ENCODE results near the gene SPATC1L. TPM values are rescaled to one million over a fixed set of nuclear protein-coding genes. Genes with fewer than 3 reads are reported as not detected.

The SPATC1L gene
- polyA plus RNA-seq, 1 donor from 2014 or later, result 15.0 TPM

DNA sequence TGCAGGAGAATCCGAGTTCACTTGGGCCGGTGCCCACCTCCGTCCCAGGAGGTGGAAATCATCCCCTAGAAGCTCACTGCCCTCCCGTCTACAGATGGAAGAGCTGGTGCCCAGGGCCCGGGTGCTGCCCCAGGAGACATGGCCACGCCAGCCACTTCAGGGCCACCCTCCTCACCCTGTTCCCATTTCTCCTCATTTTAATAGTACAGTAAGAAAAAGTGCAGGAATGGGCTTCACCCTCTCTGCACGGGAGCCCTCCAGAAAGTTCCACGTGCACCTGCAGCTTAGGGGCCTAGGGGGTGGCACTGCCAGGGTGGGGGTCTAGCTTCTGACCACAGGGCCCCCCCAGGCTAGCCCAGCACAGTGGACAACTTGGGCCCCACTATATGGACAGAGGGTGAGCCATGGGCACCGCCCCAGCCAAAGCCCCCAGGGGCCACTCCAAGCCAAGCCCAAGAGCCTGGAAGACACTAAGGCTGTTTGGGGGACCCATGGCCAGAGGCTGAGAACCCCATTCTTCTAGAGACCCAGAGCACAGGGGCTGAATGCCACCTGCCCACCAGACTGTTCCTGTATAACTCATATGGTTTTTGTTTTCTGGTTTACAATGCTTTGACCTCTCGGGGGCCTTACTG lies 25.5 kb downstream of the SPATC1L start:
- Mint-ChIP-seq H3K4me1 (peaks cover 0 to 1% (median 0%) of the 10 kb centered on the region in 3 donors), H3K27ac (no peak overlapping the region), H3K9me3 (no peaks in the 10 kb centered on the region), H3K36me3 (peaks cover 3% of the 10 kb centered on the region), H3K27me3 (peaks cover 3% of the 10 kb centered on the region), H3K4me3 (no peak overlapping the region)

DNA sequence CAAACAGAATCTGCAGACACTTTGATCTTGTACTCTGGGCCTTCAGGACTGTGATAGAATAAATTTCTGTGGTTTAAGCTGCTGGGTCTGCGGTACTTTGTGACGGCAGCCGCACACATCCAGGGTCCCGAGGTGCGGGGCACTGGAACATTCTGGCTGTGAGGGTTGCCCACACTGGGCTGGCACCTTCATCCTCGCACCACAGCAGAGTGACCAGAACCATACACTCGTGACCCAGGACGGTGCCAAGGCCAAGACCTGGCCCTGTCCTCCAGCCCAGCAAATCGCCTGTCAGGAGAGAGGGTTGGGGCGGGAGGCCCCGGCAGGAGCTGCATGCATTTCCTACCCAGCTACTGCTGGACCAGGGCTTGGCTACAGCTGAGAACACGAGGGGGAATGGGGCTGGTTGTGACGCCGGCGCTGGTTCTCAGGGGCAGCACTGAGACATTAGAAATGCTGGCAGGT lies 26.2 kb downstream of the SPATC1L start:
- Mint-ChIP-seq H3K4me3 (no peak overlapping the region), H3K9me3 (no peaks in the 10 kb centered on the region), H3K36me3 (peaks cover 3% of the 10 kb centered on the region), H3K27me3 (peaks cover 3% of the 10 kb centered on the region), H3K4me1 (peaks cover 0 to 1% (median 0%) of the 10 kb centered on the region in 3 donors), H3K27ac (no peak overlapping the region)

DNA sequence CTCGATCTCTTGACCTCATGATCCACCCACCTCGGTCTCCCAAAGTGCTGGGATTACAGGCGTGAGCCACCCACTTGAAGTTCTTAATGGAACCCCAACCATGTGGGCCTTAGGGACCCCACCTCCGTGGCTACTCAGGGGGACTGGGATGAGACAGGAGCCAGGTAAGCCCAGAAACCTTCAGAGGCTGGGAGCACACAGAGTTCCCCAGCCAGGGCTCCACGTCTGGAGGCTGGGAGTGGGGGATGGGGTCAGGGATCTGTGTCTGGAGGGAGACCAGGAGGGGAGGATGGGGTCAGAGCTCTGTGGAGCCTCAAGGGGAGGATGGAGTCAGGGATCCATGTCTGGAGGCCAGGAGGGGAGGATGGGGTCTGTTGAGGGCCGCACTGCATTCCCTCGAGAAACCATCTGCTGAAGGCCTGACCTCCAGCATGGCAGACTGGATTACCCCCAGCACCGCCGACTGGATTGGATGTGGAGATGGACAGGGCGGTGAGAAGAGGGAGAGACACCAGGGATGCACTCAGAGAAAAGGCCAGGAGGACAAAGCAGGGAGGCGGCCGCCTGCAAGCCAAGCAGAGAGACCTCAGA lies 26.8 kb downstream of the SPATC1L start:
- H3K27ac Mint-ChIP-seq, result no peak overlapping the region
- peaks cover 2% of the 10 kb centered on the region for H3K36me3 Mint-ChIP-seq
- H3K4me3 Mint-ChIP-seq, result no peak overlapping the region
- peaks cover 0 to 1% (median 0%) of the 10 kb centered on the region in 3 donors for H3K4me1 Mint-ChIP-seq
- H3K9me3 Mint-ChIP-seq, result no peaks in the 10 kb centered on the region
- peaks cover 1% of the 10 kb centered on the region for H3K27me3 Mint-ChIP-seq

DNA sequence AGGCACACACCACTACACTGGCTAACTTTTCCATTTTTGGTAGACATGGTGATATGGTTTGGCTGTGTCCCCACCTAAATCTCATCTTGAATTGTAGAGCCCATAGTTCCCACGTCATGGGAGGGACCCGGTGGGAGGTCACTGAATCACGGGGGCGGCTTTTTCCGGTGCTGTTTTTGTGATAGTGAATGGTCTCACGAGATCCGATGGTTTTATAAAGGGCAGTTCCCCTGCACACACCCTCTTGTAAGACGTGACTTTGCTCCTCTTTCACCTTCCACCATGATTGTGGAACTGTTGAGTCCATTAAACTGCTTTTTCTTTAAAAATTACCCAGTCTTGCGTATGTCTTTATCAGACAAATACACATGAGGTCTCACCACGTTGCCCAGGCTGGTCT lies 27.6 kb downstream of the SPATC1L start:
- Mint-ChIP-seq H3K27ac (no peak overlapping the region), H3K9me3 (no peaks in the 10 kb centered on the region), H3K4me3 (no peak overlapping the region), H3K4me1 (peaks cover 0 to 1% (median 0%) of the 10 kb centered on the region in 3 donors), H3K36me3 (peaks cover 2% of the 10 kb centered on the region), H3K27me3 (peaks cover 3% of the 10 kb centered on the region)

DNA sequence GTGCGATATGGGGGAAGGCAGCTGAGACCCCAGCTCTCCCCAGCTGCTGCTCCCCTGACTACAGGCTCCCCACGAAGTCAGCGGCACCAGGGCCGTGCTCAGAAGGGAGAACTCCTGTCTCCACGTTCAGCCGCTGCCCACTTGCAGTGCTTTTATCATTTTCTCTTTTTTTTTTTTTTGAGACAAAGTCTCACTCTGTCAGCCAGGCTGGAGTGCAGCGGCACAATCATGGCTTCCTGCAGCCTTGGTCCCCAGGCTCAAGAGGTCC lies 27.9 kb downstream of the SPATC1L start:
- H3K9me3 Mint-ChIP-seq, result no peaks in the 10 kb centered on the region
- H3K27me3 Mint-ChIP-seq, result peaks cover 3% of the 10 kb centered on the region
- no peak overlapping the region for H3K27ac Mint-ChIP-seq
- peaks cover 0 to 1% (median 0%) of the 10 kb centered on the region in 3 donors for H3K4me1 Mint-ChIP-seq
- peaks cover 2% of the 10 kb centered on the region for H3K36me3 Mint-ChIP-seq
- H3K4me3 Mint-ChIP-seq, result no peak overlapping the region

DNA sequence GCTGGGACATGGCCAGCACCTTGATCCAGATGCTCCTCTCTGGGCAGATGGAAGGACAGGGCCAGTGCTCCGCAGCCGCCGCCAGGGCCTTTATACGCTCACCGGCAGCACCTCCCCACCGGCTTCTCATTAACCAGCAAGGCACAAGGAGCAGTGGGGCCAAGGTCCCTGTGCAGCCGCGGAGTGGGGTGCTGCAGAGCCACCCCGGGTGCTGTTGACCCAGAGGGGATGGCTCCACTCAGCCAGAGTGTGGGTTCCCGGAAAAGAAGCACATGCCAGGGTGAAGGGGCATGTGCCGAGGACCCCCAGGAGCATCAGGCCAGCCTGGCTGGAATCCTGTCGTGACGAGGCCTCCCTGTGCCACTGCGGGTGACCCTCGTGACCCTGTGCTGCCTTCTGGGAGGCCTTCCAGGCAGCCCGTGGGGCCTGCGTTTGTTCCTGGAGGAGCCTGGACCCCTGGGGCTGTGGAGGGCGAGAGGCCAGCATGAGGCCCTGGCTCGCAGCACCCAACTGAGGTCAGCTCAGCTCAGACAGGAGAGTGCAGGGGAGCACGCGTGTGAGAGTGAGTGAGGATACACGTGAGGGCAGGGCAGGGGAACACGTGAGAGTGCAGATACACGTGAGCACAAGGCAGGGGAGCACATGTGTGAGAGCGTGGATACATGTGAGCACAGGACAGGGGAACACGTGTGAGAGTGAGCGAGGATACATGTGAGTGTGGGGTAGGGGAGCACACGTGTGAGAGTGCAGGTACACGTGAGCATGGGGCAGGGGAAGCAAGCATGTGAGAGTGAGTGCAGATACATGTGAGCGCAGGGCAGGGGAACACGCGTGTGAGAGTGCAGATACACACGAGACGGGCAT lies 28.5 kb downstream of the SPATC1L start, which contains the start of gene FTCD:
TSS of gene FTCD (minus strand) at position 66 of the 864 bp plus-strand sequence. CDS start at position 10, 56 bp downstream.
- H3K27ac Mint-ChIP-seq, result no peak within 1 kb of the TSS
- no peak within 1 kb of the TSS for H3K4me3 Mint-ChIP-seq
- H3K36me3 Mint-ChIP-seq, result peaks cover 2% of the 10 kb centered on the region
- H3K27me3 Mint-ChIP-seq, result peaks cover 3% of the 10 kb centered on the region
- no peaks in the 10 kb centered on the region for H3K9me3 Mint-ChIP-seq
- peaks cover 0 to 1% (median 0%) of the 10 kb centered on the region in 3 donors for H3K4me1 Mint-ChIP-seq

DNA sequence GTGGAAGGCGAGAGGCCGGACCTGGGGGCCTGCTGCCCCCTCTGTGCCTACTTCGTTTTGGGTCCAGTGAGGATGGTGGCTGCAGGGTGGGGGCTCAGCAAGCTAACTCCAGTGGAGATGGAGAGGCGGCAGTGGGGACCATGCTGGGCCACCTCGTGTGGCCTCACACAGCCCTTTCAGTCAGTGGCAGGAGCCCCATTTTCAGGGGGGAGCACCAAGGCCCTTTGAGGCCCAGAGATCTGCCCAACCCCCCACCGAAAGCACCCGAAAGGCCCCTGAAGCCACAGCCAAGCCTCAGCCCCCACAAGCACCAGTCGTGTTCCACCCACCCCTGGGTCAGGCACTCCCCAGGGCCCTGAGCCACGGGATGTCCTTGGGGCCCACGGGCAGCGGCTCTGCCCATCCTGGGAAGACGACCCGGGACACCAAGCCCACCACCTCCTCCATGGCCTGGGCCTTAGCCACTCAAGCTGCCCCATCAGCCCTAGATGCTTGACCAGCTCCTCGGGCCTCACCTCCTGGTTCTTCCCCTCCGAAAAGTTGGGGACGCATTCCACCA lies 29.2 kb downstream of the SPATC1L start:
- peaks cover 0 to 1% (median 0%) of the 10 kb centered on the region in 3 donors for H3K4me1 Mint-ChIP-seq
- H3K9me3 Mint-ChIP-seq, result no peaks in the 10 kb centered on the region
- no peak overlapping the region for H3K4me3 Mint-ChIP-seq
- peaks cover 3% of the 10 kb centered on the region for H3K27me3 Mint-ChIP-seq
- peaks cover 2% of the 10 kb centered on the region for H3K36me3 Mint-ChIP-seq
- H3K27ac Mint-ChIP-seq, result no peak overlapping the region

DNA sequence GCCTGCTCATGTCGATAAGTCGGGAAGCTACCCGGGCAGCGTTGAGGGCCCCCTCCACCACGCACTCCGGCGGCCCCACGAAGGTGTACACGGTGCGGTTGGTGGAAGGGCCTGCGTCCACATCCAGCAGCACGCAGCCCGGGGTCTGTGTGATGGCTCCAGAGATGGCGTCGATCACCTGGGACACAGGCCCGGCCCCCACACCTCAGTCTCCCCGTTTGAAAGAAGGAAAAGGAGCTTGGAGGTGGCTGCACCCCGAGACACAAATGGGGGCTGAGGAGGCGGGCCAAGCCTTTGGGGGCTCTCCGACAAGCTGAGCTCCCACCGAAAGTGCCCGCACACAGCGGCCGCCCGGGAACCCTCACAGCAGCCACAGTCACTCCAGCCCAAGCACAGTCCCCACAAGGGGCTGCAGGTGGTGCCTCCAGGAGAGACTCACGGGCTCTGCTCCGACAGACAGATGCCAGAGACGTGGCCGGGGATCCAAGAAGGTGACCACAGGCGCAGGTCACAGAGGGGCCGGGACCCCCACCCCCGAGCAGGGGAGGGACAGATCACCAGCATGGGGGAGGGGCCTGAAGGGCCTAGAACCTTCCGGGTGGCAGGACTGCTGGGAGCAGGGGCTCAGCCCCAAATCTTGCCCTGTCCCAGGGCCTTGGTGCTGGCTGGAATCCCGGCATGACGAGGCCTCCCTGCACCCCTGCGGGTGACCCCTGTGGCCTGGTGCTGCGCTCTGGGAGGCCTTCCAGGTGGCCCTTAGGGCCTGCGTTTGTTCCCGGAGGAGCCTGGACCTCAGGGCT lies 29.9 kb downstream of the SPATC1L start:
- H3K4me1 Mint-ChIP-seq, result peaks cover 0 to 1% (median 0%) of the 10 kb centered on the region in 3 donors
- H3K36me3 Mint-ChIP-seq, result peaks cover 2% of the 10 kb centered on the region

DNA sequence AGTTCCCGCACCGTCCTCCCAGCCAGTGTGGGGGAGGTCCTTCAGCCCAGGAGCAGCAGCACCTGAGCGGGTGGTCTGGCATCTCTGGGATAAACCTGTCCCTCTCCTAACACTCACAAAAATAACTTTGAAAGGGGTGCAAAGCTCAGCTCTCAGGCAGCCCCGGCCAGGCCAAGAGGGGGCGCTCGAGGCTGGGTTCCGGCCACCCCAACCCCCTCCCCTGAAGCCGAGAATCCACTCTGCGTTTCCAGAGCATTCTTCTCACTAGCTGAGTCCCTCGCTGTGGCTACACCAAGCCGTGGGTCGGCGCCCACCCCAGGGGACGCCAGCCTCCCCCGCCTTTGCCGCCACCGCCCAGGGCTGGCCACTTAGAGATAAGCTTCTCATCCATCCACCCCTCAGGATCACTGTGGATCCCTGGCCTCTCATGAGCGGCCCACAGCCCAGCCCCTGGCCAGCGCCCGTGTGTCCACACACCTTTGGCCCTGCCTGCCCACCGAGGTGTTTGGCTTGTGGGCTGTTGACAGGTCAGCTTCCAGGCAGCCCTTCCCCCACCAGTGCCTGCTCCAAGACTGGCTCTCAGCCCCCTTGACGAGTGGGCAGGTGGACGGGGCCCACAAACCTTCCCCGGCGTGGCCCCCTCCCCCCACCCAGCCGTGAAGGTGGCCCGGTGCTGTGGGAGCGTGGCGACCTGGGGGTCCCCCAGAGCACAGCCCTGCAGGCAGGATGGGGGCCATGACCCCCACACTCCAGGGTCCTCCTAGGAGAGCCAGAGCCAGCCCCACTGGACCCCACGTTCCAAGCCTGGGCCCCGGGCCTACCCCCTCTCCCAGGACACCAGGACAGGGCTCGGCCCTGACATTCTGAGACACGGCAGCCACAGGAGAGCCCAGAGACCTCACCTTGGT lies 30.8 kb downstream of the SPATC1L start:
- H3K4me3 Mint-ChIP-seq, result no peak overlapping the region
- H3K27me3 Mint-ChIP-seq, result peaks cover 3% of the 10 kb centered on the region
- H3K9me3 Mint-ChIP-seq, result no peaks in the 10 kb centered on the region
- peaks cover 0 to 1% (median 0%) of the 10 kb centered on the region in 3 donors for H3K4me1 Mint-ChIP-seq
- H3K27ac Mint-ChIP-seq, result no peak overlapping the region
- peaks cover 2% of the 10 kb centered on the region for H3K36me3 Mint-ChIP-seq

More for the DNA sequence above, 29.9 kb downstream of the SPATC1L start:
- Mint-ChIP-seq H3K9me3 (no peaks in the 10 kb centered on the region), H3K27ac (no peak overlapping the region), H3K4me3 (no peak overlapping the region), H3K27me3 (peaks cover 3% of the 10 kb centered on the region)

DNA sequence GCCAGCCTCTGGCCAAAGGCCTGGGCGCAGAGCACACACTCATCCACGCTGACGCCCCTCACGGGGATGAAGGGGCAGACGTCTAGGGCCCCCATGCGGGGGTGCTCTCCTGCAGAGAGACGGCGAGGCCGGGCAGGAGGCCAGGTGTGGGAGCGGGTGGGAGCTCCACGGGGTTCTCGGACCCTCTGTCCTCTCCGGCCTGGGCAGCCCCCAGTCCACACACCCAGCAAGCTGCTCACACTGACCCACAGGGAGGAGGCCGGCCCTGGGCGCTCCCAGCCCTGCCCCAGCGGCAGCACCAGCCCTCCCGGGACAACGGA lies 31.4 kb downstream of the SPATC1L start:
- Mint-ChIP-seq H3K27ac (no peak overlapping the region), H3K4me3 (no peak overlapping the region), H3K36me3 (peaks cover 2% of the 10 kb centered on the region), H3K4me1 (peaks cover 0 to 1% (median 0%) of the 10 kb centered on the region in 3 donors), H3K9me3 (no peaks in the 10 kb centered on the region), H3K27me3 (peaks cover 3% of the 10 kb centered on the region)

DNA sequence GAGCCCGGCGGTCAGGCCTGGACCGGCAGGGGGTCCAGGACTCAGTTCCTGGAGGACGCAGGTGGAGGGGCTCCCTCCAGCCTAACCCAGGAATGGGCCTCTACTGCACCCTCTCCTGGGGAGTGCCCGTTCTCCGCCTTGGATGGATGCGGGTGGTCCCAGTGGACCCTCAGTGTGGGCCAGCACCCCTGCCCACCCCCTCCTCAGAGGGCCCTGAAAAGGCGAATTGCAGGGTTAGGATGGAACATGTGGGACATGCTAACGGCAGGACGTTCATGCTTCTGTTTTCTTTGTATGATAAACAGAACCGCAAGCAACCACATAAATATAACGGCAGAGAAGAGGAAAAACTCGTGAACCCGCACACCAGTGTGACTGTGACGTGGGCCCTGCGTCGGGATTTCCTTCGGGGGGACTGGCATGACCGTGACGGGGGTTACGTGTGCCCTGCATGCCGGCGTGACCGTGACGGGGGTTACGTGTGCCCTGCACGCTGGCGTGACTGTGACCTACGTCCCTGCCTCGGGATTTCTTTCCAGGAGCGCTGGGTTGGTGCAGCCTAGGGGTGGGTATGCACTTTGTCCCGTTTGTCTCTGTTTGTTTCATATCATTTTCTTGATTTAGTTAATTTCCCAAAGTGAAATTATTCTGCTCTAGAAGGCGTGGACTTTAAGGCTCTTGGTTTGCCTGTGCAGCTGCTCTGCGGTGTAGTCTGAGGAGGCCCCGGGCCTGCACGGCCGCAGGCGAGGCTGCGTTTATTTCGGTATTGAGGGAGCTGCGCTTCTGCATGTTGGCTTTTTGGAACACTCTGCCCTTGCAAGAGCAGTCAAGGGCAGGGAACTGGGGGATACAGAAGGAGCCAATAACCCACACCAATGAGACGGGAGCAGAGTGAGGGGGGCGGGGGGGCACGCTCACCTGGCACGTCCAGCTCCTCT lies 32.0 kb downstream of the SPATC1L start:
- Mint-ChIP-seq H3K27me3 (peaks cover 3% of the 10 kb centered on the region), H3K36me3 (no peaks in the 10 kb centered on the region), H3K27ac (no peak overlapping the region), H3K4me3 (peak overlapping the region in 1 of 4 donors; percentile 76), H3K9me3 (no peaks in the 10 kb centered on the region), H3K4me1 (peaks cover 0 to 1% (median 0%) of the 10 kb centered on the region in 3 donors)

DNA sequence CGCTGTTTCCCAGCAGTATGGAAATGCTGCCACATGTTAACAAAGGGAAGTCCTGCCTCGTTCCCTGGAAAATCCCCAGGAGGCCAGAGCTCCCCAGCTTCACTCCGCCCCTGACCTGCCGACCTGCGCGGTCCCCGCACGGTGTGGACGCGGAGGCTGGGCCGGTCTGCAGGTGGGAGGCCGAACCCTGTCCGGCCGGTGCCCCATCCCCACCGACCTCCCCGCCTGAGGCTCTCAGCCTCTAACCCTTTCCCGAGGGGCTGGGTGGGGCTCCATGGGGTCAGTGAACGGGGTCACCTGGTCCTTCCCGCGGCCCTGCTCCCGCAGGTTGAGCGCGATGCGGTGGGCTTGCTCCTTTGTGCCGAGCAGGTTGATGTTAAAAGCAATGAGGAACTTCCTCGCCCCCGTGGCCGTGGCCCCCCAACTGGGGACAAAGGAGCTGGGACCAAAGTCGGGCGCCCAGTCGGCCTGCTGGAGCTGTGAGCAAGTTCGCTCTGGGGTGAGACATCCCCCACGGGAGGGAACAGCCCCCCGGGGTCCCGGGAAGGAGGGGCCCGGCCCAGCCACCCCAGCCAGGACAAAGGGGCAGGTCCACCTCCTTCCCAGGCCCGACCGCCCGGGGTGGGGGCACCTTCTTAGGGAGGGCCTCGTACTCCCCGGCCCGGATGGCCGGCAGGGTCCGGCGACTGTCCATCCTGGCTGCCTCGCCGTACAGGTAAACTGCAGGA lies 32.8 kb downstream of the SPATC1L start:
- Mint-ChIP-seq H3K27me3 (peaks cover 3% of the 10 kb centered on the region), H3K27ac (no peak overlapping the region), H3K36me3 (no peaks in the 10 kb centered on the region), H3K4me1 (peaks cover 0 to 1% (median 0%) of the 10 kb centered on the region in 3 donors), H3K9me3 (no peaks in the 10 kb centered on the region), H3K4me3 (no peak overlapping the region)

Measured in IgD-negative memory B cell (primary cell).